Measurements from ENCODE around the gene NR2F1-AS1. TPM values are rescaled to one million over a fixed set of nuclear protein-coding genes. Genes with fewer than 3 reads are reported as not detected.

NR2F1-AS1 gene
- polyA plus RNA-seq, 1 donor (not counting 4 experiments of a cell fraction or from before 2014, with no cell fraction given): 0.25 TPM

DNA sequence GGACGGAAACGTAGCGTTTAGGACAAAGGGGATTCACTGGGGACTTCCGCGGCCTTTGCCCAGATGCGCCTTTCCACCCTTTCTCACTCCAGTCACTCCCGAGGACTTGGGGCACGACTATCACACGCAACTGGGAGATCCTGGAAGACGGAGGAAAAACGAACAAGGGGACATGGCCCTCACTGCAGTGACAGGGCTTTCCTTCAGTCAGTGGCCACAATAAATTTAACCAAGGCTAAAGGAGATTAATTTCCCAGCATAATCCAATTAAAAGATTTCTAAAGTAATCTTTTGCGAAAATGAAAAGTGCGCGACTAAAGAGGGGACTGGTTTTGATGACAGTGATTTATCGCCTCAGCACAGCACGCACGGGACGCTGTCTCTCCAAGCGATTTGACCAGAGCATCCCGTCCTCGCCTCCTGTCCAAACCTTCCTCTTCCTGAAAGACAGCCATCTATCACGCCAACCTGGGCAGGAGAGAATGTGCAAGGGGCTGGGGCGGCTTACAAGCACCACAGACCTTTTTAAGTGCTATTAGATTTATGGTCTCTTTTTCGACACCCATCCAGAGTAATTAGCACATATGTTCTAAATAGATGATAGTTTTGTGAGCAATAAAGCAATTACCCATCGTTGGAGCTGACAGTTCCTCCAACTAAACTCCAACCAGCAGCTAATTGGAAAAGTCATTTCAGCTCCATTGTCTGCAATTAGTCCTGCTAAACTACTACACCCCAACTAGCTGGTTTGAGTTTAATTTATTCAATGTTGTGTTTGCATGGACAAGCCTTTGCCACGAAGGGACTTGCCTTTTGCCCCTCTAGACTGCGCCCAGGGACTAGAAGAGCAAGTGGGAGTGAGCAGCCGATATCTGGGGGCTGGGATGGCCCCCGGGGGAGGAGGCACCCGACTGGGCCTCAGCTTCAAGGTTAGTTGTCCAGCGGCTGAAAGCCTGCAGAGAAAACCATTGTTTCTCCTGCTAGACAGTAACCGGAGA, 7.4 kb downstream of the NR2F1-AS1 start:
- H2AFZ ChIP-seq (ENCODE audit: control insufficient read depth, low read length): no peak overlapping the region
- H3K36me3 ChIP-seq (ENCODE audit: control insufficient read depth in 2 of 2, extremely low read depth in 1 of 2, insufficient read depth in 2 of 2, low read length in 2 of 2): no peaks in the 10 kb centered on the region
- H3K79me2 ChIP-seq (ENCODE audit: control insufficient read depth, insufficient read depth, low read length): no peaks in the 10 kb centered on the region
- no peak overlapping the region for H3K4me3 ChIP-seq (ENCODE audit: control insufficient read depth in 2 of 3, extremely low read depth in 1 of 3, insufficient read depth in 2 of 3, low read depth in 1 of 3, low read length in 3 of 3)
- dilution Hi-C loops (cut with MboI; ENCODE audit: extremely low pct_ligation_motif_present, low sequenced_read_pairs): no loop called here
- FAIRE-seq (no peak), DNase-seq (ENCODE audit: low read depth, low spot score) (no peak)
- H3K9me3 ChIP-seq (ENCODE audit: control insufficient read depth, low read depth, low read length): no peaks in the 10 kb centered on the region
- no peak overlapping the region for H3K9ac ChIP-seq (ENCODE audit: control insufficient read depth, extremely low read depth, insufficient read depth, low read length)
- H3K4me1 ChIP-seq (ENCODE audit: control insufficient read depth, extremely low read depth, insufficient read depth, low read length): peaks cover 2% of the 10 kb centered on the region
- peaks cover 84% of the 10 kb centered on the region for H3K27me3 ChIP-seq (ENCODE audit: control insufficient read depth, extremely low read depth, insufficient read depth, low read length)
- H4K20me1 ChIP-seq (ENCODE audit: control insufficient read depth, extremely low read depth, insufficient read depth, low read length): no peaks in the 10 kb centered on the region
- no peak overlapping the region for H3K27ac ChIP-seq (ENCODE audit: control insufficient read depth, insufficient read depth, low read length)
- no peaks in the 10 kb centered on the region for H3K9me1 ChIP-seq (ENCODE audit: control insufficient read depth, extremely low read depth, insufficient read depth, low read length)
- peak; percentile 39 for TF ChIP-seq EZH2 (IDR thresholded peaks at IDR 0.05; ENCODE audit: low read length)
- TF ChIP-seq, protein P1, sequence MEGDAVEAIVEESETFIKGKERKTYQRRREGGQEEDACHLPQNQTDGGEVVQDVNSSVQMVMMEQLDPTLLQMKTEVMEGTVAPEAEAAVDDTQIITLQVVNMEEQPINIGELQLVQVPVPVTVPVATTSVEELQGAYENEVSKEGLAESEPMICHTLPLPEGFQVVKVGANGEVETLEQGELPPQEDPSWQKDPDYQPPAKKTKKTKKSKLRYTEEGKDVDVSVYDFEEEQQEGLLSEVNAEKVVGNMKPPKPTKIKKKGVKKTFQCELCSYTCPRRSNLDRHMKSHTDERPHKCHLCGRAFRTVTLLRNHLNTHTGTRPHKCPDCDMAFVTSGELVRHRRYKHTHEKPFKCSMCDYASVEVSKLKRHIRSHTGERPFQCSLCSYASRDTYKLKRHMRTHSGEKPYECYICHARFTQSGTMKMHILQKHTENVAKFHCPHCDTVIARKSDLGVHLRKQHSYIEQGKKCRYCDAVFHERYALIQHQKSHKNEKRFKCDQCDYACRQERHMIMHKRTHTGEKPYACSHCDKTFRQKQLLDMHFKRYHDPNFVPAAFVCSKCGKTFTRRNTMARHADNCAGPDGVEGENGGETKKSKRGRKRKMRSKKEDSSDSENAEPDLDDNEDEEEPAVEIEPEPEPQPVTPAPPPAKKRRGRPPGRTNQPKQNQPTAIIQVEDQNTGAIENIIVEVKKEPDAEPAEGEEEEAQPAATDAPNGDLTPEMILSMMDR (optimal IDR thresholded peaks at IDR 0.05 in 1 of 3, IDR thresholded peaks at IDR 0.05 in 1 of 3, conservative IDR thresholded peaks at IDR 0.05 in 1 of 3; ENCODE audit: extremely low read depth in 1 of 3, insufficient read depth in 2 of 3, low read length in 3 of 3): no peak
- no peak overlapping the region for H3K4me2 ChIP-seq (ENCODE audit: control insufficient read depth, extremely low read depth, insufficient read depth, low read depth, low read length)

DNA sequence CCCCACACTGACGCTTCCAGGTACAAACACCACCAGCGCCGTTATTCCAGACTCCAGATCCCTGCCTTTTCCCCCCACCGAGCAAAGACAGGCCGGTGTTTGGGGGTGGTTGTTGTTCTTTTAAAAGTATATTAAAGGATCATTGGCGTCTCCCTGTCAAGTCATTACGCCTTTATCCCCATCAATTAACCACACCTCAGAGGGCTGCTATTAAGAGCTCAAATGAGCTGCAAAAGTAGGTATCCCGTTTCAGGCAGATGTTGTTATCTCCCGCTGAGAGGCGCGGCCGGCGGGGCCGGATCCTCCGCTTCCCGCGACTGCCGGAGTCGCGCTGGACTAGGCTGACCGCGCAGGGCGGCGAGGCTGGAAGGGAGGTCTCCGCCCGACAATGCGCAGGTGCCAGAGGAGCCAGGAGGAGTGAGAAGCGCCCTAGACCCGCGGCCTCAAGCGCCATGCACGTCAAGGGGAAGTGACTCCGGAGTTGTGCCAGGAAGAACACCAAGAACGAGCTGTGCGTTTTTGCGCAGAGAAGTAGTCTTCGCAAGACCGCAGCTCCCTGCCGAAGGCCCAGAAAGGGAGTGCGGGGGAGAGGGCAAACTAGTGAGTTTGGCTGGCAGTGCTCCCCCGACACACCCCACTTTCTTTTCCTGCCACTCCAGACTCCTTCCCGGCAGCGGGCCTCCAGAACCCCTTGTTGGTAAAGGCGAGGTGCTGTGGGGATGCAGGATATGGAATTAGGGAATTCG, 8.2 kb downstream of the NR2F1-AS1 start:
- dilution Hi-C loops (cut with MboI; ENCODE audit: extremely low pct_ligation_motif_present, low sequenced_read_pairs): no loop called here
- peaks cover 77% of the 10 kb centered on the region for H3K27me3 ChIP-seq (ENCODE audit: control insufficient read depth, extremely low read depth, insufficient read depth, low read length)
- H3K4me2 ChIP-seq (ENCODE audit: control insufficient read depth, extremely low read depth, insufficient read depth, low read depth, low read length): peak overlapping the region; percentile 42
- H3K4me1 ChIP-seq (ENCODE audit: control insufficient read depth, extremely low read depth, insufficient read depth, low read length): peaks cover 2% of the 10 kb centered on the region
- FAIRE-seq (no peak), DNase-seq (ENCODE audit: low read depth, low spot score) (no peak)
- H3K4me3 ChIP-seq (ENCODE audit: control insufficient read depth in 2 of 3, extremely low read depth in 1 of 3, insufficient read depth in 2 of 3, low read depth in 1 of 3, low read length in 3 of 3): no peak overlapping the region
- no peaks in the 10 kb centered on the region for H3K79me2 ChIP-seq (ENCODE audit: control insufficient read depth, insufficient read depth, low read length)
- H2AFZ ChIP-seq (ENCODE audit: control insufficient read depth, low read length): no peak overlapping the region
- no peaks in the 10 kb centered on the region for H3K9me3 ChIP-seq (ENCODE audit: control insufficient read depth, low read depth, low read length)
- H3K9me1 ChIP-seq (ENCODE audit: control insufficient read depth, extremely low read depth, insufficient read depth, low read length): no peaks in the 10 kb centered on the region
- no peak overlapping the region for H3K27ac ChIP-seq (ENCODE audit: control insufficient read depth, insufficient read depth, low read length)
- TF ChIP-seq, protein P1 (optimal IDR thresholded peaks at IDR 0.05 in 1 of 3, IDR thresholded peaks at IDR 0.05 in 1 of 3, conservative IDR thresholded peaks at IDR 0.05 in 1 of 3; ENCODE audit: extremely low read depth in 1 of 3, insufficient read depth in 2 of 3, low read length in 3 of 3): no peak
- peak; percentile 78 for TF ChIP-seq EZH2 (IDR thresholded peaks at IDR 0.05; ENCODE audit: low read length)
- no peaks in the 10 kb centered on the region for H4K20me1 ChIP-seq (ENCODE audit: control insufficient read depth, extremely low read depth, insufficient read depth, low read length)
- no peak overlapping the region for H3K9ac ChIP-seq (ENCODE audit: control insufficient read depth, extremely low read depth, insufficient read depth, low read length)
- no peaks in the 10 kb centered on the region for H3K36me3 ChIP-seq (ENCODE audit: control insufficient read depth in 2 of 2, extremely low read depth in 1 of 2, insufficient read depth in 2 of 2, low read length in 2 of 2)

Data from keratinocyte (primary cell).